K562 (cell line): Measurements from ENCODE around the gene PRPSAP1. TPM values are rescaled to one million over a fixed set of nuclear protein-coding genes. Genes with fewer than 3 reads are reported as not detected.

Experiments
- CHD1 ChIP-seq: fragments of 200-600 bp; sonication (generic); IDR thresholded peaks from one replicate; pipeline ENCODE4 v1.6.1; 2012; ENCODE audit warnings: mild to moderate bottlenecking, moderate library complexity, low read length, inconsistent platforms
- ELF2 ChIP-seq: fragments of 250-450 bp; sonication (Bioruptor Pico); IDR thresholded peaks from 2 replicates; pipeline ENCODE4 v1.5.0; 2021; ENCODE audit warnings: mild to moderate bottlenecking
- ESRRA ChIP-seq: fragments of 450-650 bp; IDR thresholded peaks from 2 replicates; pipeline ENCODE4 v1.6.1; 2014; ENCODE audit warnings: low read depth, mild to moderate bottlenecking, moderate library complexity, borderline replicate concordance
- ETV1 ChIP-seq: fragments of 450-650 bp; conservative IDR thresholded peaks from 2 replicates; pipeline ENCODE4 v1.6.1; 2016; ENCODE audit warnings: missing genetic modification characterization, control low read depth, low read depth, missing compliant biosample characterization
- HMG20A ChIP-seq: fragments of 450-650 bp; formaldehyde crosslinking; conservative IDR thresholded peaks from 2 replicates; pipeline ENCODE4 v1.4.0; 2020; ENCODE audit warnings: mild to moderate bottlenecking, mixed read lengths
- JUN ChIP-seq, 2 experiments: sonication (generic) in 1 of 2; formaldehyde crosslinking in 1 of 2; IDR thresholded peaks; 2 replicates each; pipeline versions ENCODE4 v1.6.1 to v1.8.0; 2012 to 2022; ENCODE audit warnings: borderline replicate concordance in 2 of 2, mild to moderate bottlenecking in 2 of 2, improper control_type of control experiment in 1 of 2, low read depth in 1 of 2, low read length in 1 of 2, missing genetic modification reagents in 1 of 2
- NCOR1 ChIP-seq: fragments of 450-650 bp; IDR thresholded peaks from 2 replicates; pipeline ENCODE4 v1.6.1; 2016; ENCODE audit warnings: mild to moderate bottlenecking, moderate library complexity
- PHF21A ChIP-seq: fragments of 450-650 bp; IDR thresholded peaks from 2 replicates; pipeline ENCODE4 v1.6.1; 2017; ENCODE audit warnings: low read depth, borderline replicate concordance
- POLR2G ChIP-seq: fragments of 200-400 bp; formaldehyde crosslinking; IDR thresholded peaks from 2 replicates; pipeline ENCODE4 v1.6.1; 2017; ENCODE audit warnings: low read depth, mild to moderate bottlenecking, antibody characterized with exemption, low read length, moderate library complexity
- SNIP1 ChIP-seq: fragments of 450-650 bp; IDR thresholded peaks from 2 replicates; pipeline ENCODE4 v1.7.1; 2017; ENCODE audit warnings: low read depth, mild to moderate bottlenecking
- SREBF2 ChIP-seq: sonication (generic); formaldehyde crosslinking; IDR thresholded peaks from 2 replicates; pipeline ENCODE4 v1.4.0; 2020; ENCODE audit warnings: mild to moderate bottlenecking, missing genetic modification reagents
- TAF1 ChIP-seq: IDR thresholded peaks from 2 replicates; pipeline ENCODE4 v1.6.1; 2011; ENCODE audit warnings: mild to moderate bottlenecking, low read length, moderate library complexity; ENCODE audit not compliant: insufficient read depth, control insufficient read depth, severe bottlenecking; ENCODE audit errors: extremely low read depth
- TFAM ChIP-seq: fragments of 250-450 bp; sonication (Bioruptor Pico); conservative IDR thresholded peaks from 2 replicates; pipeline ENCODE4 v1.5.0; 2021; ENCODE audit warnings: mild to moderate bottlenecking, moderate library complexity
- ZFP36 ChIP-seq: fragments of 150-350 bp; IDR thresholded peaks from 2 replicates; pipeline ENCODE4 v1.6.1; 2018; ENCODE audit warnings: low read length, low read depth; ENCODE audit not compliant: partially characterized antibody
- ZNF24 ChIP-seq: fragments of 450-650 bp; IDR thresholded peaks from 2 replicates; pipeline ENCODE4 v1.6.1; 2016
- ZNF436 ChIP-seq: fragments of 250-450, 450-650 bp; sonication (Bioruptor Pico); formaldehyde crosslinking; IDR thresholded peaks from 2 replicates; pipeline ENCODE4 v1.7.0; 2020; ENCODE audit warnings: mild to moderate bottlenecking
- ZNF551 ChIP-seq: fragments of 250-450 bp; sonication (Bioruptor Pico); IDR thresholded peaks from 2 replicates; pipeline ENCODE4 v1.5.0; 2021; ENCODE audit warnings: mild to moderate bottlenecking, moderate library complexity
- ZNF707 ChIP-seq: fragments of 250-450 bp; sonication (Bioruptor Pico); conservative IDR thresholded peaks from 2 replicates; pipeline ENCODE4 v1.8.0; 2022; ENCODE audit warnings: inconsistent platforms, mild to moderate bottlenecking, moderate library complexity
- ZNF75A ChIP-seq: fragments of 450-650 bp; formaldehyde crosslinking; IDR thresholded peaks from 2 replicates; pipeline ENCODE4 v1.4.0; 2020; ENCODE audit warnings: mild to moderate bottlenecking
- polyA plus RNA-seq, 8 experiments: library from polyadenylated mRNA; depleted of rRNA in 4 of 8; stranded (reverse) in 5 of 8; unstranded in 3 of 8; fragments of >200 nt; fragmentation: Nextera tagmentation in 2 of 8; fragmentation: Illumina TruSeq in 1 of 8; extraction: Ambion mirVana in 2 of 8; extraction: Trizol in 1 of 8; gene quantifications; 2 replicates each; pipeline versions ENCODE4 v1.2.1 to v1.2.3, GENCODE V29; 2011 to 2014; ENCODE audit warnings: inconsistent platforms in 1 of 8, missing spikeins in 1 of 8
- total RNA-seq, 7 experiments: library from RNA; depleted of rRNA in 6 of 7; stranded (reverse); fragments of >200 nt in 6 of 7; fragmentation: Illumina TruSeq in 2 of 7; extraction: Trizol in 2 of 7; gene quantifications; 2 replicates each; pipeline versions ENCODE4 v1.2.1 to v1.2.3, GENCODE V29; 2011 to 2021; ENCODE audit warnings: low replicate concordance in 1 of 7
- TF ChIP-seq, protein P1 (sequence below): fragments of 450-650 bp; formaldehyde crosslinking; IDR thresholded peaks from 2 replicates; pipeline ENCODE4 v1.4.0; 2022; ENCODE audit warnings: missing genetic modification characterization
- TF ChIP-seq, protein P2 (sequence below): fragments of 250-450 bp; sonication (Bioruptor Pico); IDR thresholded peaks from 2 replicates; pipeline ENCODE4 v1.8.0; 2022; ENCODE audit warnings: inconsistent platforms, mild to moderate bottlenecking, moderate library complexity, borderline replicate concordance
- TF ChIP-seq, protein P3 (sequence below): fragments of 250-450 bp; sonication (Bioruptor Pico); IDR thresholded peaks from 2 replicates; pipeline ENCODE4 v1.4.0; 2020; ENCODE audit warnings: borderline replicate concordance
- TF ChIP-seq, protein P4 (sequence below): fragments of 450-650 bp; IDR thresholded peaks from 2 replicates; pipeline ENCODE4 v1.6.1; 2017; ENCODE audit warnings: mild to moderate bottlenecking, moderate library complexity

PRPSAP1 gene
- total and polyA plus RNA-seq, 9 of the 15 experiments (the other 6 are each of a cell fraction or from before 2014, with no cell fraction given), result 21.9 to 77.1 (median 40.8) TPM

DNA sequence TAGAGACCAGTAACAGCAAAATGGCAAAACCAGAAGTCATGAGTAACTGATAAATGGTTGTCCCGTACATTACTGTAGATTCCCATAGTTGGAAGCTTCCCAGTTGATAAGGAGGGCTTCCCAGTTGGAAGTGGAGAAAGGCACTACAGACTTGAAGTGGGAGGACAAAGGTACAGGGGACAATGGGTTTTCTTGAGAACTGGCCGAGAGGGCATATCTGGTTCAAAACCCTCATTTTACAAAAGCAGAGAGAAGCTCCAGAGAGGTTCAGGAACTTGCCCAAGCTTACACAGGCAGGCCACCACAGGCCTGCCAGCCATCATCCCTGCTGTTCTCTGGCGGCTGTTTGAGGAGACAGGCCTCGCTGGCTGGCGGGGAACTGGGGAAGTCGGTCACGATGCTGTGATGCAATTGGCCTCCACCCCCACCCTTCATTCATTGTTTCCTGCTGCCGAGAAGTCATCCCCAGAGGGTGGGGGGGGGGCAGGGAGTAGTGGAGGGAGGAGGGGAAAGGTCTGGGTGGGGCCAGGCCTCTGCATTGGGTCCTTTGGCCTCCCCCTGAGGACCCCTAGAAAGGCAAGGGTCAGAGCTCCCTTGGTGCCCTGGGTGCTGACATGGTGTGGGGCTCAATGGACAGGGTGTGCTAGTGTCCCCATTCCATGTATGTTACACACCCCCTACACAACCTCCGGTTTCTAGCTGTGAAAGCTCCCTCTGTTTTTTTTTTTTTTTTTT, 85.5 kb downstream of the PRPSAP1 start (continued):
- TF ChIP-seq, protein P1, sequence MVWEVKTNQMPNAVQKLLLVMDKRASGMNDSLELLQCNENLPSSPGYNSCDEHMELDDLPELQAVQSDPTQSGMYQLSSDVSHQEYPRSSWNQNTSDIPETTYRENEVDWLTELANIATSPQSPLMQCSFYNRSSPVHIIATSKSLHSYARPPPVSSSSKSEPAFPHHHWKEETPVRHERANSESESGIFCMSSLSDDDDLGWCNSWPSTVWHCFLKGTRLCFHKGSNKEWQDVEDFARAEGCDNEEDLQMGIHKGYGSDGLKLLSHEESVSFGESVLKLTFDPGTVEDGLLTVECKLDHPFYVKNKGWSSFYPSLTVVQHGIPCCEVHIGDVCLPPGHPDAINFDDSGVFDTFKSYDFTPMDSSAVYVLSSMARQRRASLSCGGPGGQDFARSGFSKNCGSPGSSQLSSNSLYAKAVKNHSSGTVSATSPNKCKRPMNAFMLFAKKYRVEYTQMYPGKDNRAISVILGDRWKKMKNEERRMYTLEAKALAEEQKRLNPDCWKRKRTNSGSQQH, result no peak
- peak; percentile 56; the same call in 1 of the 2 replicates for TF ChIP-seq NCOR1
- peak; percentile 18 for TF ChIP-seq CHD1
- peak; percentile 82 for TF ChIP-seq POLR2G
- TF ChIP-seq, protein P2, sequence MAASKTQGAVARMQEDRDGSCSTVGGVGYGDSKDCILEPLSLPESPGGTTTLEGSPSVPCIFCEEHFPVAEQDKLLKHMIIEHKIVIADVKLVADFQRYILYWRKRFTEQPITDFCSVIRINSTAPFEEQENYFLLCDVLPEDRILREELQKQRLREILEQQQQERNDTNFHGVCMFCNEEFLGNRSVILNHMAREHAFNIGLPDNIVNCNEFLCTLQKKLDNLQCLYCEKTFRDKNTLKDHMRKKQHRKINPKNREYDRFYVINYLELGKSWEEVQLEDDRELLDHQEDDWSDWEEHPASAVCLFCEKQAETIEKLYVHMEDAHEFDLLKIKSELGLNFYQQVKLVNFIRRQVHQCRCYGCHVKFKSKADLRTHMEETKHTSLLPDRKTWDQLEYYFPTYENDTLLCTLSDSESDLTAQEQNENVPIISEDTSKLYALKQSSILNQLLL (CRISPR knock-in tag), result no peak
- peak; percentile 94 for TF ChIP-seq ZNF24
- no peak for TF ChIP-seq PHF21A
- TF ChIP-seq ZNF551 (CRISPR knock-in tag), result no peak
- TF ChIP-seq JUN (IDR thresholded peaks at IDR 0.05; ENCODE audit: borderline replicate concordance, low read depth, low read length), result peak; percentile 42; the same call in 1 of the 2 replicates
- TF ChIP-seq JUN (CRISPR knock-in tag; IDR thresholded peaks at IDR 0.05; ENCODE audit: borderline replicate concordance), result no peak
- TF ChIP-seq ZNF75A (CRISPR knock-in tag), result no peak
- TF ChIP-seq, protein P3, sequence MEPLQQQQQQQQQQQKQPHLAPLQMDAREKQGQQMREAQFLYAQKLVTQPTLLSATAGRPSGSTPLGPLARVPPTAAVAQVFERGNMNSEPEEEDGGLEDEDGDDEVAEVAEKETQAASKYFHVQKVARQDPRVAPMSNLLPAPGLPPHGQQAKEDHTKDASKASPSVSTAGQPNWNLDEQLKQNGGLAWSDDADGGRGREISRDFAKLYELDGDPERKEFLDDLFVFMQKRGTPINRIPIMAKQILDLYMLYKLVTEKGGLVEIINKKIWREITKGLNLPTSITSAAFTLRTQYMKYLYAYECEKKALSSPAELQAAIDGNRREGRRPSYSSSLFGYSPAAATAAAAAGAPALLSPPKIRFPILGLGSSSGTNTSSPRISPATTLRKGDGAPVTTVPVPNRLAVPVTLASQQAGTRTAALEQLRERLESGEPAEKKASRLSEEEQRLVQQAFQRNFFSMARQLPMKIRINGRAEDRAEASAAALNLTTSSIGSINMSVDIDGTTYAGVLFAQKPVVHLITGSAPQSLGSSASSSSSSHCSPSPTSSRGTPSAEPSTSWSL (CRISPR knock-in tag), result no peak
- no peak for TF ChIP-seq TFAM (CRISPR knock-in tag)
- no peak for TF ChIP-seq ELF2
- TF ChIP-seq ZNF436 (CRISPR knock-in tag), result 0 out of 2 replicates have a peak, but pooled peaks have one; percentile 16
- TF ChIP-seq SNIP1, result no peak
- TF ChIP-seq, protein P4, sequence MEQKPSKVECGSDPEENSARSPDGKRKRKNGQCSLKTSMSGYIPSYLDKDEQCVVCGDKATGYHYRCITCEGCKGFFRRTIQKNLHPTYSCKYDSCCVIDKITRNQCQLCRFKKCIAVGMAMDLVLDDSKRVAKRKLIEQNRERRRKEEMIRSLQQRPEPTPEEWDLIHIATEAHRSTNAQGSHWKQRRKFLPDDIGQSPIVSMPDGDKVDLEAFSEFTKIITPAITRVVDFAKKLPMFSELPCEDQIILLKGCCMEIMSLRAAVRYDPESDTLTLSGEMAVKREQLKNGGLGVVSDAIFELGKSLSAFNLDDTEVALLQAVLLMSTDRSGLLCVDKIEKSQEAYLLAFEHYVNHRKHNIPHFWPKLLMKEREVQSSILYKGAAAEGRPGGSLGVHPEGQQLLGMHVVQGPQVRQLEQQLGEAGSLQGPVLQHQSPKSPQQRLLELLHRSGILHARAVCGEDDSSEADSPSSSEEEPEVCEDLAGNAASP, result no peak
- no peak for TF ChIP-seq ZNF707 (CRISPR knock-in tag)
- no peak for TF ChIP-seq HMG20A (CRISPR knock-in tag)
- TF ChIP-seq TAF1, result peak; percentile 70
- TF ChIP-seq ESRRA, result no peak
- TF ChIP-seq ETV1, result 0 out of 2 replicates have a peak, but pooled peaks have one; percentile 15
- no peak for TF ChIP-seq SREBF2 (CRISPR knock-in tag)
- peak; percentile 44 for TF ChIP-seq ZFP36
